Measurements from ENCODE around the gene NDUFAF5.

DNA sequence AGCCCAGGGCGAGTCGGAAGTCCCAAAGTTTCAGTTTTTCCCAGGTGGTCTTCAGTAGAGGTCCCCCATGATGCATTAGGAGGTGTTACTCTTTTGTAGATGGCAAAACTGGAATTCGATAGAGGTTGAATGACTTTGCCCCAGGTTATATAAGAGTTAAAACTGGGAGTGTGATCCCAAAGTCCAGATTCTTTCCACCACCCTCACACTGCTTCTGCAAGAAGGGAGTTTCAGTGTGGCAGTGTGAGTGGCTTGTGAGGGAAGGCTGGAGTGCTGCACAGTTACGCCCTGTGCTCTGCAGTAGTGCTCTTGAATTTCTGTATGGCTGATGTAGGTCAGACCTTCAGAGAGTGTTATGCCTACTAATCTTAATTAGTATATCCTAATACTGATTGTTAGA is 29.8 kb downstream of the NDUFAF5 start:
- TF ChIP-seq POLR2A (IDR thresholded peaks at IDR 0.05) (no peak), EP300 (IDR thresholded peaks at IDR 0.05) (no peak), POLR2AphosphoS5 (IDR thresholded peaks at IDR 0.05) (no peak)
- TF ChIP-seq, protein P1, sequence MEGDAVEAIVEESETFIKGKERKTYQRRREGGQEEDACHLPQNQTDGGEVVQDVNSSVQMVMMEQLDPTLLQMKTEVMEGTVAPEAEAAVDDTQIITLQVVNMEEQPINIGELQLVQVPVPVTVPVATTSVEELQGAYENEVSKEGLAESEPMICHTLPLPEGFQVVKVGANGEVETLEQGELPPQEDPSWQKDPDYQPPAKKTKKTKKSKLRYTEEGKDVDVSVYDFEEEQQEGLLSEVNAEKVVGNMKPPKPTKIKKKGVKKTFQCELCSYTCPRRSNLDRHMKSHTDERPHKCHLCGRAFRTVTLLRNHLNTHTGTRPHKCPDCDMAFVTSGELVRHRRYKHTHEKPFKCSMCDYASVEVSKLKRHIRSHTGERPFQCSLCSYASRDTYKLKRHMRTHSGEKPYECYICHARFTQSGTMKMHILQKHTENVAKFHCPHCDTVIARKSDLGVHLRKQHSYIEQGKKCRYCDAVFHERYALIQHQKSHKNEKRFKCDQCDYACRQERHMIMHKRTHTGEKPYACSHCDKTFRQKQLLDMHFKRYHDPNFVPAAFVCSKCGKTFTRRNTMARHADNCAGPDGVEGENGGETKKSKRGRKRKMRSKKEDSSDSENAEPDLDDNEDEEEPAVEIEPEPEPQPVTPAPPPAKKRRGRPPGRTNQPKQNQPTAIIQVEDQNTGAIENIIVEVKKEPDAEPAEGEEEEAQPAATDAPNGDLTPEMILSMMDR (IDR thresholded peaks at IDR 0.05), result no peak

All from upper lobe of left lung (tissue), 4 donors.